ENCODE measurements around the gene PDRG1.
"Not testable (repeated sequence)": the region's sequence is repeated elsewhere in the genome, so short reads cannot be mapped to it uniquely, and the experiment has no call there.

PDRG1 gene

DNA sequence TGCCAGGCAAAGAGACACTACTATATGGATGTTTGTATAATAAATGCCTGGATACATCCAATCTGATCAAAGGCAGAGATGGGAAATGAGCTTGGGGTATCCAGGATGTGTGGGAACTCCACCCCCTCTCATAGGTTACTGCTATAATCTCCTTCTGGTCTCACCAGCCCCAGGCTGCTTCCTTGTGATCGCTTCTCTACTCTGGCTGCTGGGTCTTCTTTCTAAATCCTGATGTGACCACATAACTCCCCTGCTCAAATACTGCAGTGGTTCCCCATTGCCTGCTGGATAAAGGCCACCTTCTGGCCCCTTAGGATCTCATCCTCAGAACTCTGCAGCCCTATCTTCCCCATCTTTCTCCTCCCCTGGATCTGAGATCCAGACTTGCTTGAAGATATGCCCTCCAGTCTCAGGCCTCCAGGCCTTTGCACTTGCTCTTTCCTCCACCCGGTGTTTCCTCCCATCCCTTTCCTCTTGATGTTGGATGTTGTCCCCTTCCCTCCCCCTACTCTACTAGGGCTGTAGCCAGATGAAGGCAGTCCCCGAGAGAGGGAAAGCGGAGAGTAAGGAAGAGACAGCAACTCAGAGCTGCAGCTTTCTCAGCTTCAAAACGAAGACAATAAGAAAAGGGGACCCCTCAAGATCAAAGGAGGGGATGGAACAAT is 15.3 kb upstream of the PDRG1 start:
- no peak for DNase-seq

DNA sequence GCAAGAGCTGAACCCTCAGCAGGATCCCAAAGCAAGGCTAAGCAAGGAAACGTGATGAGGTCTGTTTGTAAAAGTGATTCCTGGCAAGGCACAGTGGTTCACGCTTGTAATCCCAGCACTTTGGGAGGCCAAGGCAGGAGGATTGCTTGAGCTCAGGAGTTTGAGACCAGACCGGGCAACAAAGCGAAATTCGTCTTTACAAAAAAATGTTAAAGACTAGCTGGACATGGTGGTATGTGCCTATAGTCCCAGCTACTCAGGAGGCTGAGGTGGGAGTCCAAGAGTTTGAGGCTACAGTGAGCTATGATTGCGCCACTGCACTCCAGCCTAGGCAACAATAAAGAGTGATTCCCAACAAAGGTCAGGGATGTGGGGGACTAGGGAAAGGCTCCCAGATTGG is 12.0 kb upstream of the PDRG1 start:
- DNase-seq: no peak

DNA sequence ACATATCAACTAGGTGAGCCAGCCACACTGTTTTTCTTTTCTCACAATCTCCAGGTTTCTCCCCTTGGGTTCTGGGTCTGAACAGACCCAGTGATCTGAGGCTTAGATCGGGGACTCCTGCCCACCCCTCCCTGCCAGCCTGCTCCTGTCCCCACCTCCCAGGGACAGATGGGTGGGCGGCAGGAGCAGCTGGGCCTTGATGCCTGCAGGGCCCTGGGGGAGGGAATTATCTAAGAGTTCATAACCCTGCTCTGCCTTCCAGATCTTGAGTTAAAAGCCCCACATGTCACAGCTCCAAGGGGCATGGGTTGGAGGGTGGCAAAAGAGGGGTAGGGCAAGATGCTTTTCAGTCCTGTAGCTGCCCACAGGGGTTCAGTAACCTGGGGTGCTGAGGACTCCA is 10.9 kb upstream of the PDRG1 start:
- no peak for DNase-seq

DNA sequence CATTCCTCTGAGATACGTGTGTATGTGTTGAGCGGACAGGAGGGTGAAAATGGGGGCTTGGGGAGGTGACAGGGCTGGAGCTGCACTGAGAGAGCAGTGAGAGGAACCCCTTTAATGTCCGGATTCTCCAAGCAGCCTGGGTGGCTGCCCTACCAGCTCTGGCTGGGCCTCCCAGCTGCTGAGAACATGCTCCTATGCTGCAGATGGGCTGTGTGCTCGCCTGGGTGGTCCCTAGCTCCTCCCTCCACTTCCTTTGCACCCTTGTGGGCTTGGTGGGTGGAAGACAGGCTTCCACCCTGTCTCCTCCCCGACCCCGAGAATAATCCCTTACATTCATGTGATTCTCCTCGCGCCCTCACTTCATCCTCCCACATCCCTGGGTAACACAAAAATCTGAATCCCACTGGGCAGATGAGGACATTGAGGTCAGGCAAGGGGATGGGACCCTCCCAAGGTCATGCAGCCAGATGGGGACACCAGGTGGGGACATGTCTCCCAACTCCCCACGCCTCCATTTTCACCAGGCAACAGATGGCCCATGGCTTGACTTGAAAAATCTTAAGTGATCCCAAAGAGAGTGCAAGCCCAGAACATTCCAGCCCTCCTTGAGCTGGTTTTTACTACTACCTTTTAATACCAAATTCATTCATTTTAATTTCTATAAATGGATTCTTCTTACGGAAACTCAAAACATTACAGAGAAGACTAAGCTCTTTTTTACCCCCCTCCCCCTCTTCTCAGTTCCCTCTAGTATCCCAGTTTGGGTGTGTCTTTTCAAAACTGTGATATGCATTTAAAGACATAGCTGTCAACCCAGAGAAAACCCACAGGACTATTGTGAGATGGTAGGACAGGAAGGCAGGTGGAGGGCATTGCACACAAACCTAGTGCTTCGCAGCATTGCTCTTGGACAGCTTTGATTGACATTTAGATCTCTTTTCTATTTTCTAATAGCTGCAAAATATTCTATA is 5.0 kb upstream of the PDRG1 start:
- DNase-seq: no peak

DNA sequence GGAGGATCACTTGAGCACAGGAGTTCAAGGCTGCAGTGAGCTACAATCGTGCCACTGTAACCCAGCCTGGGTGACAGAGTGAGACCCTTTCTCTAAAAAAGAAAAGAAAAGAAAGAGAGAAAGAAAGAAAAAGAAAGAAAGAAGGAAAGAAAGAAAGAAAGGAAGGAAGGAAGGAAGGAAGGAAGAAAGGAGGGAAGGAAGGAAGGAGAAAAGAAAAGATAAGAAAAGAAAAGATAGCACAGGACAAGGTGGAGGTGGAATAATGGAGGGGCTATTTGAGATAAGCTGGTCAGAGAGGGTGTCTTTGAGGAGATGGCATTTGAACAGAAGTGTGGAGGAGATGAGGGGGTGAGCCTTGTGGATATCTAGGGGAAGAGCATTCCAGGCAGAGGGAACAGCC is 2.7 kb upstream of the PDRG1 start:
- DNase-seq: no peak

DNA sequence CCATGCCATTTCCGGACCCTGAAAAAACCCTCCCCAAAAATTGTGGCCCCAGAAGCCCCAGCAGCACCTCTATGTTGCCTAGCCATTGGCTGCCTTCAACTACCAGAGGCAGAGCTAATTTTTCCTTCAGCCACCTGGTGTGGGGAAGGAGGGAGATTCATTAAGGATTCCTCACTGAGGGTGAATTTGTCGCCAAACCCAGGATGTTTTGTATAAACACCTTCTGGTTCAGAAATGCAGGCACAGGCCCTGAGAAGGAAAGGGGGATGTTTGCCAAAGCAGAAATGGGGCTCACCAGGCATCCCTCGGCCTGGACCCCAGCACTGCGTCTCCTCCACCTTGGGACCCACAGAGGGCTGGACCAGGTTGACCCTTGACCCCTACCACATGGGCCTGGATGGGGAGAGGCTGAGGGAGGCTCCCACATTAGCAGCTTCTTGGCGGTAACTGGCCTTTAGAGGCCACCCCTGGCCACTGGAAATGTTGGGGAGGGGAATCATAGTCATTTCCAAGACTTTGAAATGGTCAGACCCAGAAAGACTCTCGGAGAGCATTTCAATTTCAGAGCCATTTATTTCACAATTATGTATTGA is 1.8 kb upstream of the PDRG1 start:
- DNase-seq: no peak

DNA sequence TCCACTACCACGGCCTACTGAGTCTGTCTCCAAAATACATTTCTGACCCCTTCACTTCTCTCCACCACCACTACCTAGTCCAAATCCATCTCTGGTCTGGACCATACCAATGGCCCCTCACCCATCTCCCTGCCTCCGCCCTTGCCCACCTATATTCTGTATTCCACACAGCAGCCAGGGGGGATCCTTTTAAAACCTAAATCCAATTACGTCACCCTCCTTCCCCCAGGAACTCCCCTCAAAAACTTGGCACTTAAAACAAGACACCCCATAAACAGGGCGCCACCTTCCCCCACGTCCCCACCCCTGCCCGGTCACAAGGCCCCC is 680 bp downstream of the PDRG1 start:
- DNase-seq: no peak

DNA sequence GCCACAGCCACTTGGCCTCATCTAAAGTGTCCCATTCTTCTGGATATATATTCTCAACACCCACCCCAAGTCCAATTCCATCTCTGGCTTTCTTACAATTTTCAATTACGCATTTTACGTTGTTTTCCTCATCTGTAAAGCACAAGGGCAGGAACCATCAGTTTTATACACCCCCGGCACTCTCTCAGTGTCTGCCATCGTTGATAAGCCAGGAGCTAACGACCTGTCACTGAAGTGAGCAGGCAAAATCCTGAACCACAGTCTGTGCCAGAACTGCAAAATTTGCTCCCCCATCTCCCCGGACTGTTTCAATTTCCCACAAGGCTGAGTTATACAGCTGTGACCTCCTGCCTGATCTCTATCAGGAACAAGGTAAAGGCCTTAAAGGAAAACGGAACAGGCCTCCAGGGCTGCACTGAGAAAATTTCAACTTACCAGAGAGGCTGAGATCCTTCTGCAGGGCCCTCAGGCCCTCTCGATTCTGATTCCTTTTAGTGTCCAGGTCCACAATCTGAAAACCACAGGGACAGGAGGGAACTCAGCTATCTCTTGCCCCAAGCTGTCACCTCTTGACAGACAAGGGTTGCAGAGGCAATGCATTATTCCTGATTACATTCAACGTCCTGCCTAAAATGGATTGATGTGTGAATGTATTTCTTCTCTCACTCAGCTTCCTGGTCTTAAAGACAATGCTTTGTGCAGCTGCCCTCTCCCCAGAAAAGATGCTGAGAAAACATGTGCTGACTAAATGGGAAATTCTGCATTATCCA is 1.8 kb downstream of the PDRG1 start:
- no peak for DNase-seq

DNA sequence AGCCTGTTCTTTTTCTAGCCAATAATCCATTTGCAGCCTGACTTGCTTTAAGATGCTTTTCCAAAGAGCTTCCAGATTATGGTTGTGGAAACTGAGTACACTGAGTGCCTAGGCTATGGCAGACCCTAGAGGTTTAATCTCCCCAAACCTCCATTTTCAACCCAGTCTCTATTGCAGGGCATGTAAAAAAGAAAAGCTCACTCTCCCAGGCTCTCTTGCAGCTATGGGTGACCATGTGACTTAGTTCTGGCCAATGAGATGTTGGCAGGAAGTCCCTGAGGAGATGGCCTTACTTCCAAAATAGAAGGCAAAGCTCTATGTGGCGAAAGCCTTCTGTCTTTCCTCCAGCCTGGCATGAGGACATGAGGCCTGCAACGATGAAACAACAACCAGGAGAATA is 3.8 kb downstream of the PDRG1 start:
- DNase-seq: no peak

DNA sequence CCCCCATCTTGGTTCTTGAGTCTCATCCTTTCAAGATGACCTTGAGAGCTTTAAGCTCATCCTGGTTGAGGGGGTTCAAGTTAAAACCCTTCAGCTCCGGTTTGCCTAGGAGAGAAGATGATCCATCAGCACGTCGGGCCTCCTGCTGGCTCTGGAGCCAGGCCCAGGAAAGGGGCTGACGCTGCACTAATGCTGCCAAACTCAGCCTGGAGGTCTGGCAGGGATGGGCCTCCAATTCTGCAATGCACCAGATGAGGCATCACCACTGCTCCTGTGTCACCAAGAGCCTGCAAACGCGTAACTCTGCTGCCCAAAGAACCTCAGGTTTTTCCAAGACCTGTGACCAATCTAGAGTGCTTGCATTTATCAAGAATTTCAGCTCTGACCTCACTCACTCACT is 6.1 kb downstream of the PDRG1 start:
- peak; percentile 92 for DNase-seq

DNA sequence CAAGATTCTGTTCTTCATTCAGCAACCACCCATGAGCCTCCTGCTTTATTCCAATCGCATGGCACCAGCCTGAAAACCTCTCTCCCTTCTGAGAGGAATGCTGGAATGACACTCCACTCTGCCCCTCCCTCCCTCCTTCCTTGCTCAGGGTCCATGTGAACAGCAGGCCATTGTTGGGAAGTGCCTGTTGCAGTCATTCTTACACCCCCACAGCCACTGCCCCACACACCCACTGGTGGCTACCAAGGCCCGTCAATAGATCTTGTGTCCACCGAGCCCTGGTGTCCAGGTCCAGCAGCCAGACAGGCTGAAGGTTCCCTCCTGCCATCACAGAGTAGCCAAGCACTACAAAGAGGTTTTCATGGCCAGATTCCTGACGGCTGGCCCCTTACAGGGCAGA is 6.5 kb downstream of the PDRG1 start:
- no peak for DNase-seq

DNA sequence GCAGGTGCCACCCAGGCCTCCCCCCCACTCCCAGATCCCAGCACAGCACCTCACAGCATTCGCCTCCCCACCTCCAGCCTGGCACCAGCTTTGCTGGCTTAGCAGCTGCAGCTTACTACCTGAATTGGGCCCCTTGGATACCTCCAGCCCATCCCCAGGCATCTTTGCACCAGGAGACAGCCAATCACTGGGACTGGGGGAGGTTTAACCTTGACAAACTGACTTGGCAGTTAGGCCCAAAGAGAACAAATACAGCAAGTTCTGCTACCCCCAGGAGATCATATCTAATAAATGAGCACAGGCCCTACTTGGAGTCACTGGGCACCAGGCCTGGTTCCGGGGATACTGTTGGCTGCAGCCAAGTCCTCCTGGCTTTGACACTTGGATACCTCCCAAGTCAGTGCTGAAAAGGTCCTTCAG is 8.8 kb downstream of the PDRG1 start:
- DNase-seq: peak; percentile 95

DNA sequence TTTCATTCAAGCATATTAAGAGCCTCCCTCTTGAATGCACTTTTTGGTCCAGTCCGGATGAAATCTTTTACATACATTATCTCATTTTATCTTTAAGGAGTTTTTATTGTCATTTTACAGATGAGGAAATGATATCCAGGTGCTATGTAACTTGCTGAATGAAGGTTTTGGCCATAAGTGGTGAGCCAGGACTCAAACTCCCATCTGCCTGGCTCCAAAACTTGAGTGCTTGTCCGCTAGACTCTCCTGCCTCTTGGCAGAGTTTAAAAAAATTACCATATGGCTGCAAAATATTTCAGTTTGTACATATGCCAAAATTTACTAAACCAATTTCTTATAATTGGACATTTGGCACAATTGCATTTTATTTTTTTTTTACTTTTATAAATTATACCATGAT is 12.2 kb downstream of the PDRG1 start:
- peak; percentile 93 for DNase-seq

DNA sequence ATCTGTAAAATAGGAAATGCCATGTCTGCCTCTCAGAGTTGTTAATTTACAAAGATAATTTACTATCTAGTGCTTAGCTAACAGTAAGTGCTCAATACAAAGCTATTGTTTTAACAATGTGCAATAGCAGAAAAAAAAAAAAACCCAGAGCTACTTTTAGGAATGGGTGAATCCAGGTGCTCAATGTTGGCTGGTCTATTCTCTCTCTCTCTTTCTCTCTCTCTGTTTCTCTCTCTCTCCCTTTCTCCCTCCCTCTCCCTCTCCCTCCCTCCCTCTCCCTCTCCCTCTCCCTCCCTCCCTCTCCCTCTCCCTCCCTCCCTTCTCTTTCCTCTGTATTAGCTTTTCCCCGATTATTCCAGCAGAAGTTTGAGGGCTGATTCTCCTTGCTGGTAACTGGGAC is 14.0 kb downstream of the PDRG1 start:
- DNase-seq: no peak

DNA sequence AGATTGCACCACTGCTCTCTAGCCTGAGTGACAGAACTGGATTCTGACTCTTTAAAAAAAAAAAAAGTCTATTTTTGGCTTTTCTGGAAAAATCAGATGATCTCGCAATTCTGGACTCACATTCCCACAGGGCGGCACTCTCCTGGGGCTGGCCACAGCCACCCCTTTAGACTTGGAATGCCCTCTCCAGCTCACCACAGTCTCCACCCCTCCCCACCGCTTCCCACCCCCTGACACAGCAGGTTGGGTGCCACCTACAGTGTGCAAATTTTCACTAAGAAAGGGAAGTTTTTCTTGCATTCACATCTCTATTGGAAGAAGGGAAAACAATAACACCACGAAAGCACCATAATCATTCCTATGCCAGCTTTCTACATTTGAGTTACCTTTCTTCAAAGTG is 15.4 kb downstream of the PDRG1 start:
- DNase-seq: no peak

DNA sequence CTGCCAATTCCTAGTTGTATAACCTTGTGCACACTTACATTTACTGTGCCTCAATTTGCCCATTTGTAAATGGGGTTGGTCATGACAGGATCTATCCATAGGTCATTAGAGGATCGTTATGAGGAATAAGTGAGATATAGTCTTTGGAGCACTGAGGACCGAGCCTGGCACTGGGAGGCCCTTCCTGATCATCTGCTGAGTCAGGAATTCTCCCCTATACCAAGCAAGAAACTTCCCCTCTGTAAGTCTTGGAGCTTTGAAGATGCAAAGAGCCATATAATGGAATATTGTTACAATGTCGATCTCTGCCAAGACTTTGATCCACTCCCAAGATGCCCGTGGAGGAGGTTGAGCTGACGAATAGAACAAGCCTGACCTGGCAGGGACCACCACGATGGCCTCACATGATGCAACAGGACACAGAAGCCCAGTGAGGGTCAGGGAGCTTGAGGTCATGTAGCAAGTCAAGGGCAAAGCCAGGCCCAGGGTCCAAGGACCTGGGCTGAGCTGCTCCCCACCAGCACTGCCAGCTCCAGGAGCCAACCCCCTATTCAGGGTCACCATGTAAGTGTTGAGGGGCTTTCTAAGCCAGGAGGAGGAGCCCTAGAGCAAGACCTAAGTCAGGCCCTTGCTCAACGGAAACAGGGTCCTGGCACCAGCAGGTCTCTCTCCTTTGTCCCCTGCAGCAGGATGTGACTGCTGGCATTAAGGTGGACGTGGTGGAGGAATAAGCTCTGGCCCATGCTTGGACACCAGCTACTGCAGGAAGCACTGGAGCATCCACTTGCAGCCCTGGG is 16.7 kb downstream of the PDRG1 start:
- no peak for DNase-seq

DNA sequence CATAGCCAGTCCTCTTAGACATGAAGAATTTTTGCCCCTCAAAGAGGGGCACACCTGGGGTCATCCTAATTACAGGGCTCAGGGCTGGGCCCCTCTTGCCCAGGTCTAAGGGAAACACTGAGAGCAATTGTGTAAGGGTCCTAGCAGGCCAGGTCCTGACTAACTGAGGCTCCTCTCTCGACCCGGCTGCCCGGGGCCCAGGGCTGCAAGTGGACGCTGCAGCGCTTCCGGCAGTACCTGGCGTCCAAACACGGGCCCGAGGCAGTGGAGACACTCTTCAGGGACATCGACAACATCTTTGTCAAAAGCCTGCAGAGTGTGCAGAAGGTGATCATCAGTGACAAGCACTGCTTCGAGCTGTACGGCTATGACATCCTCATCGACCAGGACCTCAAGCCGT is 17.4 kb downstream of the PDRG1 start:
- DNase-seq: no peak

DNA sequence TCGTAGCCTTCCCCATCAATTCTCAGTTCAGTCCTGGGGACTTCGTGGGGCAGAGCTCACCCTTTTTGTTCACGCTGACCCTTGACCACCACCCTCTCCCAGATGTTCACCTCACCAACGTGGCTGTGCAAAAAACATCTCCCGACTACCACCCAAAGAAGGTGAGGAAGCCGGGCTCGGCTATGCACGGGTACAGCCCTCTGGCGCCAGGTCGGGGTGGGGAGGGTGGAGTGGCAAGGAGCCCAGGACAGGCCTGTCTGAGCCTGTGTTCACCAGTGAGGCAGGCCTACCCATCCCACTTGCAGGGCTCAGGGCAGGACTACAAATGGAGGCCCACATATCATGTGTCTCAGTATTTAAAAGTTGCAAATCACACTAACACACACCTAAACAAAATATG is 18.1 kb downstream of the PDRG1 start:
- DNase-seq: no peak

DNA sequence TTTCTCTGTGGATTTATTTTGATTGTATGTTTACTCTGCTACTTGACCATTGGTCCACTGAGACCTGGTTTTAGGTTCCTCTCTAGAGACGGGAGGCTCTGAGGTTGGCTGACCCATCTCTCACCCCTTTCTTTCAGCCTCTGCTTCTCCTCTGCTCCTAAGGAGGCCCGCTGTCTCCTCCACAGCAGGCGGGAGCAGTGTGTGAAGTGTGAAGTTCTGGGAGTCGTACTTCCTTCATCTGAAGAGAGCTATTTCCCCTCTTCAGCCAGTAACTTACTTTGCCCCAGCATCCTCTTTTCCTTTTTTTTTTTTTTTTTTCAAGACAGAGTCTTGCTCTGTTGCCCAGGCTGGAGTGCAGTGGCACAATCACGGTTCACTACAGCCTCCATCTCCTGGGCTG is 21.1 kb downstream of the PDRG1 start:
- DNase-seq: no peak

DNA sequence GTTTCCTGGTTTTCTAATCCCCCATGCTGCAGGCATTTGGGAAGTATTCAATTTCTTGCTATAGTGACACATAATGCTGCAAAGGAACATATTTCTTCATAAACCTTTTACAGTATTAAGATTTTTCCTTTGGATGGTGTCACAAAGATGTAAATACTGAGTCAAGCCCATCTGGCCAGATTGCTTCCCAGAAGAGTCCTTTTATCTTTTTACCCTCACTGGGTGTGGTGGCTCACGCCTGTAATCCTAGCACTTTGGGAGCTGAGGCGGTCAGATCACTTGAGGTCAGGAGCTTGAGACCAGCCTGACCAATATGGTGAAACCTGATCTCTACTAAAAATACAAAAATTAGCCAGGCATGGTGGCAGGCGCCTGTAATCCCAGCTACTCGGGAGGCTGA is 22.2 kb downstream of the PDRG1 start:
- not testable (repeated sequence) for DNase-seq

DNA sequence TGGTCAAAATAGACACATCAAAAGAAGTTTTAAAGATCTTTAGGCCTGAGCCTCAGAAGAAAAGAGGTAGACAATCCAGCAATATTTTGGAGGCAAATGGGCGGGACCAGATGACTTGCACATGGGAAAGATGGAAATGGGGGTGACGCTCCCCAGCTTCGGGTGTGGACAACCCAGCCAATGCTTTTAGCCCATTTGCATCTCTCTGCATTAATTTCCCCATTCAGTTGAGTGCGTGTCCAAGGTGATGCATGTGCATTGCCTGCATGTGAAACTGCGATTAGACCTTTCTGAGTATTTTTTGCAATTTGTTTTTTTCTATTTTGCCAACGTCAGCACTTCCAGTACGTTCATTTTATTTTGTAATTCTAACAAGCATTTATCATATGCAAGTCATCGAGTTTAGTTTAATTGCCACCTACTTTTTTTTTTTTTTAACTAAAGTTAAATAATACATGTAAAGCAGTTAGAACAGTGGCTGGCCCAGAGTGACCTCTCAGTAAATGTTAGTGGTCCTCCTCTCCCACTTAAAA is 24.2 kb downstream of the PDRG1 start:
- DNase-seq: no peak

DNA sequence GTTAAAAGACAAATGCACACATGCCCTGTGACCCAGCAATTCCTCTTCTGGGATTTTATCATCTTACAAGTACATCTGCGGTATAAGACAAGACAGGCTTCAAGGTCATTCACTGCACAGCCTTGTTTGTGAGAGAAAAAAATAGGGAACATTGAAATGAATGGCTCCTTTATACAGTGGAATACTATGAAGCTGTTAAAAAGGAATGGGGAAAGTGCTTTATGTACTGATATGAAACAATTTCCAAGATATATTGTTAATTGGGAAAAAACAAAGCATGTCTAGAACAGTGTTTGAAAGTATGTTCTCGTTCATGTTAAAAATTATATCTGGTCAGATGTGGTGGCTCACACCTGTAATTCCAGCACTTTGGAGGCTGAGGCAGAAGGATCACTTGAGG is 25.4 kb downstream of the PDRG1 start:
- no peak for DNase-seq

All from NCI-H446 treated with DMSO at 0.1 percent for 48 hours (cell line).